Tibial nerve (tissue), 4 donors: ENCODE measurements around the gene CARD10.

ENCODE experiments used
- CTCF ChIP-seq, 5 experiments: fragments of 200-600 bp in 3 of 5; fragments of 450-650 bp in 2 of 5; sonication (generic) in 3 of 5; IDR thresholded peaks; one replicate each; pipeline ENCODE4 v1.5.1; 2016 to 2019; ENCODE audit warnings: antibody characterized with exemption in 5 of 5, mild to moderate bottlenecking in 3 of 5, moderate library complexity in 2 of 5
- EP300 ChIP-seq, 2 donors: sonication (generic); formaldehyde crosslinking; IDR thresholded peaks; one replicate each; pipeline ENCODE4 v1.6.1; 2017; ENCODE audit warnings: antibody characterized with exemption in 2 of 2, mild to moderate bottlenecking in 1 of 2

- TF ChIP-seq CTCF (IDR thresholded peaks at IDR 0.05) (no peak), EP300 (IDR thresholded peaks at IDR 0.05) (no peak)
These were observed at the start of gene CARD10 for GRCh38 chr22:37519268-37520195.
